ENCODE measurements around the gene BANF1.
"Not testable (repeated sequence)": the region's sequence is repeated elsewhere in the genome, so short reads cannot be mapped to it uniquely, and the experiment has no call there.

BANF1 gene

GRCh38 chr11:66007201-66007634 is 4.9 kb downstream of the BANF1 start:
- no peak for TF ChIP-seq JUND (IDR thresholded peaks at IDR 0.05; ENCODE audit: low read depth)
- DNase-seq (ENCODE audit: low read depth in 1 of 2, low spot score in 1 of 2) = no peak
- in situ Hi-C loops (cut with HindIII; ENCODE audit: low pct_unique_long_range_greater_than_20kb, low sequenced_read_pairs) = no loop called here

- DNase-seq (ENCODE audit: low read depth in 1 of 2, low spot score in 1 of 2) = no peak
- in situ Hi-C loops (cut with HindIII; ENCODE audit: low pct_unique_long_range_greater_than_20kb, low sequenced_read_pairs) = no loop called here
- no peak for TF ChIP-seq JUND (IDR thresholded peaks at IDR 0.05; ENCODE audit: low read depth)
Observed at GRCh38 chr11:66008095-66008467, 5.8 kb downstream of the BANF1 start.

- peak; percentile 67 to 72 for DNase-seq (ENCODE audit: low read depth in 1 of 2, low spot score in 1 of 2)
- in situ Hi-C loops (cut with HindIII; ENCODE audit: low pct_unique_long_range_greater_than_20kb, low sequenced_read_pairs) = no loop called here
- TF ChIP-seq JUND (IDR thresholded peaks at IDR 0.05; ENCODE audit: low read depth) = no peak
Observed at GRCh38 chr11:66008468-66009101, 6.3 kb downstream of the BANF1 start.

- in situ Hi-C loops (cut with HindIII; ENCODE audit: low pct_unique_long_range_greater_than_20kb, low sequenced_read_pairs); DNase-seq (ENCODE audit: low read depth in 1 of 2, low spot score in 1 of 2): not testable (repeated sequence)
Observed at GRCh38 chr11:66010036-66010435, 7.7 kb downstream of the BANF1 start.

DNA sequence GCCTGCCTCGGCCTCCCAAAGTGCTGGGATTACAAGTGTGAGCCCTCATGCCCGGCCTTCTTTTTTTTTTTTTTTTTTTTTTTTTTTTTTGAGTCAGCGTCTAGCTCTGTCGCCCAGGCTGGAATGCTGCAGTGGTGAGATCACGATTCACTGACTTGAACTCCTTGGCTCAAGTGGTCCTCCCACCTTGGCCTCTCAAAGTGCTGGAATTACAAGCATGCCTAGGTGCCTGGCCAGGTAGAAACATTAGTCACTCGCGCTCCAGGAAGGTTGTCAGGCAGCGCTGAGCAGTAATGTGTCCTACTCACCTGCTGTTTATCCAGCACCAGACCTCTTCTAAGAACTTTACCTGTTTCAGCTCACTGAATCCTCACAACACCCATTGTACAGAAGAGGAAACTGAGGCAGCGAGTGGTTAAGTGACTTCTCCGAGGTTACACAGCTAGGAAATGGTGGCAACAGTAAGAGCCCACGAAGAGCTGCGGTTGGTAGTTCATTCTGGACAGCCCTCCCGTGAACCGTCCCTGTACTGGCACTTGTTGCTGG is 9.0 kb downstream of the BANF1 start:
- peak; percentile 50 to 58 for DNase-seq (ENCODE audit: low read depth in 1 of 2, low spot score in 1 of 2)
- in situ Hi-C loops (cut with HindIII; ENCODE audit: low pct_unique_long_range_greater_than_20kb, low sequenced_read_pairs) = no loop called here
- TF ChIP-seq JUND (IDR thresholded peaks at IDR 0.05; ENCODE audit: low read depth) = no peak

GRCh38 chr11:66011785-66012303 is 9.5 kb downstream of the BANF1 start, which contains the start of gene CST6:
TSS of gene CST6 (plus strand) at chr11:66012008. CDS start at chr11:66012045, 37 bp downstream.
- TF ChIP-seq JUND (IDR thresholded peaks at IDR 0.05; ENCODE audit: low read depth) = no peak
- in situ Hi-C loops (cut with HindIII; ENCODE audit: low pct_unique_long_range_greater_than_20kb, low sequenced_read_pairs) = no loop called here

DNA sequence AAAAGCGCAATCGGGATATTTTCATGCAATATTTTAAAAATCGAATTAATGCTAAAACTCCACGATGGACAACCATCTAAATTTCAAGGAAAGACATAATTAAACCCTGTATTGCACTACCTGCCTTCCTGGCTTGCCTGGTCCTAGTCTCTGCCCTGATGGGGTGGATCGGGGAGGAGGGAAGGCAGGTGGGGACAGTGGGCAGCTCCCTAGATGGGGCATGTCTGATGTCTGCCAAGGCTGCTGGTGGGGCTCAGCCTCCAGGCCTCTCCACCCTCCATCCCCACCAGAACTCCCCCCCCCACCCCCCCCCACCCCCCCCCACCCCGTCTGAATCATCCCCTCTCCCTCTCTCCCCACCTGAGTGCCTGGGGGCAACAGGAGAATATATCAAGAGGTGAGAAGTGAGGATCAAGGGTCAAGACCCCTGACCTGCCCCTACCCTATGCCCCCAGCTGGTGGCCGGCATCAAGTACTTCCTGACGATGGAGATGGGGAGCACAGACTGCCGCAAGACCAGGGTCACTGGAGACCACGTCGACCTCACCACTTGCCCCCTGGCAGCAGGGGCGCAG is 10.2 kb downstream of the BANF1 start:
- in situ Hi-C loops (cut with HindIII; ENCODE audit: low pct_unique_long_range_greater_than_20kb, low sequenced_read_pairs) = no loop called here
- DNase-seq (ENCODE audit: low read depth in 1 of 2, low spot score in 1 of 2) = no peak
- TF ChIP-seq JUND (IDR thresholded peaks at IDR 0.05; ENCODE audit: low read depth) = no peak

More at GRCh38 chr11:66011785-66012303, 9.5 kb downstream of the BANF1 start, which contains the start of gene CST6:
- no peak for DNase-seq (ENCODE audit: low read depth in 1 of 2, low spot score in 1 of 2)

DNA sequence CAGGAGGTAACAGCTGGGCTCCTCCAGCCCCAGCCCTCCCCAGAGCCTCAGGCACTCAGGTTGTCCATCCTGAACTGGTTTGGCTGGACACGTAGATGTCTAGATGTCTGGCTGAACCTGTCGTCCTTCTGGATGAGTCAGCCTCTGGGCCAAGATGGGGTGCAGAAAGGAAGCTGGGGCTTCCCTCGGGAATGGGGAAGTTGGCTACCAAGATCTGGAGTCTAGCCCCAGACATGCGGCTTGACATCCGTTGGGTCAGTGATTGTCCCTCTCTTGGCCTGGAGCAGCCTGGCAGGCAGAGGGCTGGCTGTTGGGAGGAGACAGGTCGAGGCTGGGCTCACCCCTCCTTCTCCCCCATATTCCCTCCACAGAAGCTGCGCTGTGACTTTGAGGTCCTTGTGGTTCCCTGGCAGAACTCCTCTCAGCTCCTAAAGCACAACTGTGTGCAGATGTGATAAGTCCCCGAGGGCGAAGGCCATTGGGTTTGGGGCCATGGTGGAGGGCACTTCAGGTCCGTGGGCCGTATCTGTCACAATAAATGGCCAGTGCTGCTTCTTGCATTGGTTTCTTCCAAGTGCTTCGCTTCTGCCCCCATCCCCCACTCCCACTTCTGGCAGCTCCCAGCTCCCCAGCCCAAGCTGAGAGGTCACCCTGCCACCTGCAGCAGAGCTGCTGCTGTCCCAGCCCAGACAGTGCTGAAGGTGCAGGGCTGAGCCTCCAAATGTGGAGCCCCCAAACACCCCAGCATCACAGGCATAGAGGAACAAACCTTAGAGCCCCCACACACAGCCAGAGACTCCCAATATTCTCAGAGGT is 10.9 kb downstream of the BANF1 start:
- peak; percentile 88 to 93 for DNase-seq (ENCODE audit: low read depth in 1 of 2, low spot score in 1 of 2)
- TF ChIP-seq JUND (IDR thresholded peaks at IDR 0.05; ENCODE audit: low read depth) = no peak
- in situ Hi-C loops (cut with HindIII; ENCODE audit: low pct_unique_long_range_greater_than_20kb, low sequenced_read_pairs) = no loop called here

DNA sequence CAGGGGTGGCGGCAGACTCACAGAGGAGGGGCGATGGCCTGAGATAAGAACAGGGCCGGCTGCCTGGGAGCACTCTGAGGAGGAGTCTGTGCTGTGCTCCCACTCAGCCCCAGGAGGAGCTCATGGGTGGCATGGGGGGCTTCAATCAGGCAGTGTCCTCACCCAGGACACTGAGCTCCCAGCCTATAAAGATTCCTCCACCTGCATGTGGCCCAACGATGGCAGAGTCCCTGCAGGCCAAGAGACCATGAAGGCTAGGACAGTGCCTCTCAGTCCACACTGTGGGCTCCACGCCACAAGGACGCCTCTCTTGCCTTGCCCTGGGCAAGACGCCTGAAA is 11.4 kb downstream of the BANF1 start:
- in situ Hi-C loops (cut with HindIII; ENCODE audit: low pct_unique_long_range_greater_than_20kb, low sequenced_read_pairs) = no loop called here
- no peak for DNase-seq (ENCODE audit: low read depth in 1 of 2, low spot score in 1 of 2)
- no peak for TF ChIP-seq JUND (IDR thresholded peaks at IDR 0.05; ENCODE audit: low read depth)

GRCh38 chr11:66014804-66015453 is 12.6 kb downstream of the BANF1 start:
- DNase-seq (ENCODE audit: low read depth in 1 of 2, low spot score in 1 of 2) = no peak
- no peak for TF ChIP-seq JUND (IDR thresholded peaks at IDR 0.05; ENCODE audit: low read depth)
- in situ Hi-C loops (cut with HindIII; ENCODE audit: low pct_unique_long_range_greater_than_20kb, low sequenced_read_pairs) = no loop called here

DNA sequence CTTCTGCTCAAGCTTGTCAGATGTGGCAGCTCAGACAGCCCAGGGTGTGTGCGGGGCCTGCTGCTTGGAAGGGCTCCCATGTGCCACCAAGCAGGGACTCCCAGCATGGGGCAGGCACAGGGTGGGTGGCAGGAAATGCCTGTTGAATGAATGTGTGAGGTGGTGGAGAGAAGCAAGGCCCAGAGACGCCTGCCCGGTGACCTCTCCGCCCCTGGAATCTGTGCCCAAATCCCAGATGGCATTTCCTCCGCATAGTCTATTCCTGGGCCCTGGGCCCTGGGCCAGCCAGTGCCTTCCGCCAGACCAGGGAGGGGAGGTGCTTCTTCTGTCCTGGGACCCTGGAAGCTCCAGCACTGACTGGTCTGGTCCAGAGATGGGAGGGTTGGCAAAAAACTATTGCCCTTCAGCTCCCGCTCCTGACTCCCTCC is 13.2 kb downstream of the BANF1 start:
- no peak for DNase-seq (ENCODE audit: low read depth in 1 of 2, low spot score in 1 of 2)
- in situ Hi-C loops (cut with HindIII; ENCODE audit: low pct_unique_long_range_greater_than_20kb, low sequenced_read_pairs) = no loop called here
- TF ChIP-seq JUND (IDR thresholded peaks at IDR 0.05; ENCODE audit: low read depth) = no peak
